GM12878 (cell line): ENCODE data around the gene RSL24D1. TPM values are rescaled to one million over a fixed set of nuclear protein-coding genes. Genes with fewer than 3 reads are reported as not detected.

Source experiments
- BHLHE40 ChIP-seq, 2 experiments: fragments of 450-650 bp in 1 of 2; IDR thresholded peaks; 2 replicates each; pipeline ENCODE4 v1.6.1; 2011 to 2017; ENCODE audit warnings: low read depth in 2 of 2, borderline replicate concordance in 1 of 2, improper control_type of control experiment in 1 of 2, low read length in 1 of 2, mild to moderate bottlenecking in 1 of 2
- MTA2 ChIP-seq: fragments of 450-650 bp; IDR thresholded peaks from 2 replicates; pipeline ENCODE4 v1.6.1; 2016; ENCODE audit warnings: low read depth, mild to moderate bottlenecking, moderate library complexity
- MYC ChIP-seq: IDR thresholded peaks from 2 replicates; pipeline ENCODE4 v1.6.1; 2011; ENCODE audit warnings: mild to moderate bottlenecking, low read length, moderate library complexity, inconsistent platforms; ENCODE audit not compliant: insufficient read depth, insufficient replicate concordance, insufficient read length, severe bottlenecking
- NBN ChIP-seq: fragments of 450-650 bp; IDR thresholded peaks from 2 replicates; pipeline ENCODE4 v1.6.1; 2016
- NFIC ChIP-seq: IDR thresholded peaks from 2 replicates; pipeline ENCODE4 v1.6.1; 2012; ENCODE audit warnings: low read depth, mild to moderate bottlenecking, inconsistent platforms, low read length, moderate library complexity
- NFYA ChIP-seq: IDR thresholded peaks from 2 replicates; pipeline ENCODE4 v1.6.1; 2011; ENCODE audit warnings: low read depth, mild to moderate bottlenecking, low read length, improper control_type of control experiment, borderline replicate concordance
- PML ChIP-seq: IDR thresholded peaks from 2 replicates; pipeline ENCODE4 v1.6.1; 2012; ENCODE audit warnings: low read length, inconsistent platforms
- RAD21 ChIP-seq: IDR thresholded peaks from 2 replicates; pipeline ENCODE4 v1.6.1; 2011; ENCODE audit warnings: mild to moderate bottlenecking, low read depth, low read length, moderate library complexity; ENCODE audit not compliant: insufficient read depth
- RELA ChIP-seq: fragments of 450-650 bp; IDR thresholded peaks from 2 replicates; pipeline ENCODE4 v1.8.0; 2014; ENCODE audit warnings: borderline replicate concordance; ENCODE audit not compliant: partially characterized antibody
- RUNX3 ChIP-seq: IDR thresholded peaks from 2 replicates; pipeline ENCODE4 v1.6.1; 2012; ENCODE audit warnings: low read length, inconsistent platforms
- SUPT20H ChIP-seq: IDR thresholded peaks from 2 replicates; pipeline ENCODE4 v1.6.1; 2011; ENCODE audit warnings: low read depth, mild to moderate bottlenecking, low read length, moderate library complexity, borderline replicate concordance; ENCODE audit not compliant: control insufficient read depth
- SUZ12 ChIP-seq: fragments of 200-600 bp; sonication (generic); IDR thresholded peaks from one replicate; pipeline ENCODE4 v1.6.1; 2018; ENCODE audit warnings: antibody characterized with exemption, mild to moderate bottlenecking; ENCODE audit not compliant: unreplicated experiment
- ZBED1 ChIP-seq: IDR thresholded peaks from 2 replicates; pipeline ENCODE4 v1.6.1; 2016; ENCODE audit warnings: borderline replicate concordance
- ZNF24 ChIP-seq: fragments of 450-650 bp; IDR thresholded peaks from 2 replicates; pipeline ENCODE4 v1.6.1; 2017; ENCODE audit warnings: antibody characterized with exemption, mild to moderate bottlenecking
- polyA plus RNA-seq, 11 experiments: library from polyadenylated mRNA; depleted of rRNA in 4 of 11; unstranded in 6 of 11; stranded (reverse) in 5 of 11; fragments of >200 nt; fragmentation: Nextera tagmentation in 4 of 11; fragmentation: Illumina TruSeq in 1 of 11; extraction: Ambion mirVana in 4 of 11; extraction: Trizol in 1 of 11; gene quantifications; 1 replicate in 1 of 11; 2 replicates in 10 of 11; pipeline versions ENCODE4 v1.2.1 to v1.2.3, GENCODE V29; 2011 to 2016; ENCODE audit warnings: inconsistent platforms in 2 of 11, missing spikeins in 2 of 11, low read depth in 1 of 11
- total RNA-seq, 4 experiments: library from RNA; depleted of rRNA in 3 of 4; stranded (reverse); fragments of >200 nt in 3 of 4; fragmentation: Illumina TruSeq in 1 of 4; extraction: Trizol in 1 of 4; gene quantifications; 2 replicates each; pipeline versions ENCODE4 v1.2.1 to v1.2.3, GENCODE V29; 2013 to 2021
- TF ChIP-seq, protein P1 (sequence below): fragments of 450-650 bp; IDR thresholded peaks from 2 replicates; pipeline ENCODE4 v1.6.1; 2017; ENCODE audit warnings: mild to moderate bottlenecking, moderate library complexity
- TF ChIP-seq, protein P2 (sequence below): IDR thresholded peaks from 2 replicates; pipeline ENCODE4 v1.6.1; 2011; ENCODE audit warnings: borderline replicate concordance, low read depth, mild to moderate bottlenecking, moderate library complexity, mixed read lengths, low read length; ENCODE audit not compliant: insufficient read depth; ENCODE audit errors: extremely low read length
- TF ChIP-seq, protein P3 (sequence below): IDR thresholded peaks from 2 replicates; pipeline ENCODE4 v1.6.1; 2012; ENCODE audit warnings: low read length, inconsistent platforms
- TF ChIP-seq, protein P4 (sequence below): fragments of 450-650 bp; IDR thresholded peaks from 2 replicates; pipeline ENCODE4 v1.6.1; 2014; ENCODE audit warnings: mild to moderate bottlenecking
- TF ChIP-seq, protein P5 (sequence below): IDR thresholded peaks from 2 replicates; pipeline ENCODE4 v1.6.1; 2011; ENCODE audit warnings: borderline replicate concordance, low read depth, mild to moderate bottlenecking, moderate library complexity, low read length; ENCODE audit not compliant: insufficient read depth, poor library complexity, severe bottlenecking
- TF ChIP-seq, protein P6 (sequence below): IDR thresholded peaks from 2 replicates; pipeline ENCODE4 v1.6.1; 2011; ENCODE audit warnings: low read depth, low read length, improper control_type of control experiment, borderline replicate concordance

The RSL24D1 gene
- total and polyA plus RNA-seq, 10 of the 15 experiments (the other 5 are each of a cell fraction or from before 2014, with no cell fraction given), result 94.9 to 249 (median 121) TPM

DNA sequence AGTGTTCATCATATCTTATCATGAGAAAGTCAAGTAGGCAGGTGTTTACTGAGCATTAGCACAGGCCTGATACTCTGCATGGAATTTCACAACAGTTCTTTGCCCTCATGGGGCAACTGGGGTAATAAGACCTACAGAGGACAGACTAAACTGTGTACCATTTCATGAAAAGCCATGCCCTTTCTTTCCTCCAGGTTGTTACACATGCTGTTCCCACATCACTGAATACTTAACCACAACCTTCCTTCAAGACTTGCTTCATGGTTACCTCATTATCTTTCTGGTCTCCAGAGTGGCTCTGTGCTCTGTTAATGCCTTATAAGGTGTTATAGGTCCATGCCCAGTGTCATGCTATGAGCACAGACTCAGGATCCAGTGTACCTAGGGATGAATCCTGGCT is 28.2 kb upstream of the RSL24D1 start (continued):
- no peak for TF ChIP-seq SUZ12
- TF ChIP-seq MYC, result no peak
- 0 out of 2 replicates have a peak, but pooled peaks have one; percentile 64 for TF ChIP-seq ZBED1
- TF ChIP-seq RELA, result no peak
- TF ChIP-seq MTA2, result peak; percentile 37; the same call in 1 of the 2 replicates
- no peak for TF ChIP-seq NBN
- no peak for TF ChIP-seq SUPT20H
- TF ChIP-seq, protein P1, sequence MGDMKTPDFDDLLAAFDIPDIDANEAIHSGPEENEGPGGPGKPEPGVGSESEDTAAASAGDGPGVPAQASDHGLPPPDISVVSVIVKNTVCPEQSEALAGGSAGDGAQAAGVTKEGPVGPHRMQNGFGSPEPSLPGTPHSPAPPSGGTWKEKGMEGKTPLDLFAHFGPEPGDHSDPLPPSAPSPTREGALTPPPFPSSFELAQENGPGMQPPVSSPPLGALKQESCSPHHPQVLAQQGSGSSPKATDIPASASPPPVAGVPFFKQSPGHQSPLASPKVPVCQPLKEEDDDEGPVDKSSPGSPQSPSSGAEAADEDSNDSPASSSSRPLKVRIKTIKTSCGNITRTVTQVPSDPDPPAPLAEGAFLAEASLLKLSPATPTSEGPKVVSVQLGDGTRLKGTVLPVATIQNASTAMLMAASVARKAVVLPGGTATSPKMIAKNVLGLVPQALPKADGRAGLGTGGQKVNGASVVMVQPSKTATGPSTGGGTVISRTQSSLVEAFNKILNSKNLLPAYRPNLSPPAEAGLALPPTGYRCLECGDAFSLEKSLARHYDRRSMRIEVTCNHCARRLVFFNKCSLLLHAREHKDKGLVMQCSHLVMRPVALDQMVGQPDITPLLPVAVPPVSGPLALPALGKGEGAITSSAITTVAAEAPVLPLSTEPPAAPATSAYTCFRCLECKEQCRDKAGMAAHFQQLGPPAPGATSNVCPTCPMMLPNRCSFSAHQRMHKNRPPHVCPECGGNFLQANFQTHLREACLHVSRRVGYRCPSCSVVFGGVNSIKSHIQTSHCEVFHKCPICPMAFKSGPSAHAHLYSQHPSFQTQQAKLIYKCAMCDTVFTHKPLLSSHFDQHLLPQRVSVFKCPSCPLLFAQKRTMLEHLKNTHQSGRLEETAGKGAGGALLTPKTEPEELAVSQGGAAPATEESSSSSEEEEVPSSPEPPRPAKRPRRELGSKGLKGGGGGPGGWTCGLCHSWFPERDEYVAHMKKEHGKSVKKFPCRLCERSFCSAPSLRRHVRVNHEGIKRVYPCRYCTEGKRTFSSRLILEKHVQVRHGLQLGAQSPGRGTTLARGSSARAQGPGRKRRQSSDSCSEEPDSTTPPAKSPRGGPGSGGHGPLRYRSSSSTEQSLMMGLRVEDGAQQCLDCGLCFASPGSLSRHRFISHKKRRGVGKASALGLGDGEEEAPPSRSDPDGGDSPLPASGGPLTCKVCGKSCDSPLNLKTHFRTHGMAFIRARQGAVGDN, result no peak
- TF ChIP-seq NFIC, result peak; percentile 38; the same call in 1 of the 2 replicates
- TF ChIP-seq, protein P2, sequence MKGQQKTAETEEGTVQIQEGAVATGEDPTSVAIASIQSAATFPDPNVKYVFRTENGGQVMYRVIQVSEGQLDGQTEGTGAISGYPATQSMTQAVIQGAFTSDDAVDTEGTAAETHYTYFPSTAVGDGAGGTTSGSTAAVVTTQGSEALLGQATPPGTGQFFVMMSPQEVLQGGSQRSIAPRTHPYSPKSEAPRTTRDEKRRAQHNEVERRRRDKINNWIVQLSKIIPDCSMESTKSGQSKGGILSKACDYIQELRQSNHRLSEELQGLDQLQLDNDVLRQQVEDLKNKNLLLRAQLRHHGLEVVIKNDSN, result no peak
- peak in 1 of 2 experiments; percentile 13; a peak in 1 of 4 replicates for TF ChIP-seq BHLHE40 (IDR thresholded peaks at IDR 0.05; ENCODE audit: borderline replicate concordance in 1 of 2, low read depth in 2 of 2, low read length in 1 of 2)
- TF ChIP-seq ZNF24, result no peak
- no peak for TF ChIP-seq RAD21
- TF ChIP-seq, protein P3, sequence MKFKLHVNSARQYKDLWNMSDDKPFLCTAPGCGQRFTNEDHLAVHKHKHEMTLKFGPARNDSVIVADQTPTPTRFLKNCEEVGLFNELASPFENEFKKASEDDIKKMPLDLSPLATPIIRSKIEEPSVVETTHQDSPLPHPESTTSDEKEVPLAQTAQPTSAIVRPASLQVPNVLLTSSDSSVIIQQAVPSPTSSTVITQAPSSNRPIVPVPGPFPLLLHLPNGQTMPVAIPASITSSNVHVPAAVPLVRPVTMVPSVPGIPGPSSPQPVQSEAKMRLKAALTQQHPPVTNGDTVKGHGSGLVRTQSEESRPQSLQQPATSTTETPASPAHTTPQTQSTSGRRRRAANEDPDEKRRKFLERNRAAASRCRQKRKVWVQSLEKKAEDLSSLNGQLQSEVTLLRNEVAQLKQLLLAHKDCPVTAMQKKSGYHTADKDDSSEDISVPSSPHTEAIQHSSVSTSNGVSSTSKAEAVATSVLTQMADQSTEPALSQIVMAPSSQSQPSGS, result peak; percentile 69
- 0 out of 2 replicates have a peak, but pooled peaks have one; percentile 50 for TF ChIP-seq PML
- no peak for TF ChIP-seq NFYA
- peak; percentile 96 for TF ChIP-seq RUNX3
- TF ChIP-seq, protein P4, sequence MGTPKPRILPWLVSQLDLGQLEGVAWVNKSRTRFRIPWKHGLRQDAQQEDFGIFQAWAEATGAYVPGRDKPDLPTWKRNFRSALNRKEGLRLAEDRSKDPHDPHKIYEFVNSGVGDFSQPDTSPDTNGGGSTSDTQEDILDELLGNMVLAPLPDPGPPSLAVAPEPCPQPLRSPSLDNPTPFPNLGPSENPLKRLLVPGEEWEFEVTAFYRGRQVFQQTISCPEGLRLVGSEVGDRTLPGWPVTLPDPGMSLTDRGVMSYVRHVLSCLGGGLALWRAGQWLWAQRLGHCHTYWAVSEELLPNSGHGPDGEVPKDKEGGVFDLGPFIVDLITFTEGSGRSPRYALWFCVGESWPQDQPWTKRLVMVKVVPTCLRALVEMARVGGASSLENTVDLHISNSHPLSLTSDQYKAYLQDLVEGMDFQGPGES, result no peak
- TF ChIP-seq, protein P5, sequence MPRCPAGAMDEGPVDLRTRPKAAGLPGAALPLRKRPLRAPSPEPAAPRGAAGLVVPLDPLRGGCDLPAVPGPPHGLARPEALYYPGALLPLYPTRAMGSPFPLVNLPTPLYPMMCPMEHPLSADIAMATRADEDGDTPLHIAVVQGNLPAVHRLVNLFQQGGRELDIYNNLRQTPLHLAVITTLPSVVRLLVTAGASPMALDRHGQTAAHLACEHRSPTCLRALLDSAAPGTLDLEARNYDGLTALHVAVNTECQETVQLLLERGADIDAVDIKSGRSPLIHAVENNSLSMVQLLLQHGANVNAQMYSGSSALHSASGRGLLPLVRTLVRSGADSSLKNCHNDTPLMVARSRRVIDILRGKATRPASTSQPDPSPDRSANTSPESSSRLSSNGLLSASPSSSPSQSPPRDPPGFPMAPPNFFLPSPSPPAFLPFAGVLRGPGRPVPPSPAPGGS, result peak; percentile 49
- TF ChIP-seq, protein P6, sequence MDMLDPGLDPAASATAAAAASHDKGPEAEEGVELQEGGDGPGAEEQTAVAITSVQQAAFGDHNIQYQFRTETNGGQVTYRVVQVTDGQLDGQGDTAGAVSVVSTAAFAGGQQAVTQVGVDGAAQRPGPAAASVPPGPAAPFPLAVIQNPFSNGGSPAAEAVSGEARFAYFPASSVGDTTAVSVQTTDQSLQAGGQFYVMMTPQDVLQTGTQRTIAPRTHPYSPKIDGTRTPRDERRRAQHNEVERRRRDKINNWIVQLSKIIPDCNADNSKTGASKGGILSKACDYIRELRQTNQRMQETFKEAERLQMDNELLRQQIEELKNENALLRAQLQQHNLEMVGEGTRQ, result no peak
